Esophagus squamous epithelium (tissue), 4 donors: Measurements from ENCODE around the gene ORAI1.

Experiments
- POLR2A ChIP-seq, 4 donors: fragments of 450-650 bp; IDR thresholded peaks; one replicate each; pipeline ENCODE4 v1.6.1; 2017; ENCODE audit warnings: antibody characterized with exemption in 4 of 4, mild to moderate bottlenecking in 4 of 4, moderate library complexity in 3 of 4
- TF ChIP-seq, protein P1 (sequence below), 6 experiments: fragments of 450-650 bp in 4 of 6; fragments of 200-600 bp in 2 of 6; sonication (generic) in 2 of 6; IDR thresholded peaks; one replicate each; pipeline ENCODE4 v1.5.1; 2016 to 2019; ENCODE audit warnings: antibody characterized with exemption in 6 of 6, mild to moderate bottlenecking in 4 of 6, moderate library complexity in 4 of 6

DNA sequence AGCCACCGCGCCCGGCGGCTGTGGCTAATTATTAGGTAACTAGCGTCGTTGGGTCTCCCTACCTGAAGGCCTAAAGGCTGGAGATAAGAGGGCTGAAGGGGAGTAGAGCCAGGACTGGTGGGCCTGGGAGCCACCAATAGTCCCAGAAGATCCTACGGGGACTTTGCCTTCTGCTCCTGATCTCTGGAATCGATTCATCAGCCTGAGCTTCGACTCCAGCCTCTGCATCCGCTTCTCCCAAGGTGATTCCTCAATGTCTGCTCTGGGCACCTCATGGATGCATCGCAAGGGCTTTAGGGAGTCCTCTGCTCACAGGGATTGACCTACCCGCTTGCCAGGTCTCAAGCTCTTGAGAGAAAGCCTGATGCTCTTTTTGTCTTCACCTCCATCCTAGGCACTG lies 30.8 kb upstream of the ORAI1 start:
- TF ChIP-seq, protein P1, sequence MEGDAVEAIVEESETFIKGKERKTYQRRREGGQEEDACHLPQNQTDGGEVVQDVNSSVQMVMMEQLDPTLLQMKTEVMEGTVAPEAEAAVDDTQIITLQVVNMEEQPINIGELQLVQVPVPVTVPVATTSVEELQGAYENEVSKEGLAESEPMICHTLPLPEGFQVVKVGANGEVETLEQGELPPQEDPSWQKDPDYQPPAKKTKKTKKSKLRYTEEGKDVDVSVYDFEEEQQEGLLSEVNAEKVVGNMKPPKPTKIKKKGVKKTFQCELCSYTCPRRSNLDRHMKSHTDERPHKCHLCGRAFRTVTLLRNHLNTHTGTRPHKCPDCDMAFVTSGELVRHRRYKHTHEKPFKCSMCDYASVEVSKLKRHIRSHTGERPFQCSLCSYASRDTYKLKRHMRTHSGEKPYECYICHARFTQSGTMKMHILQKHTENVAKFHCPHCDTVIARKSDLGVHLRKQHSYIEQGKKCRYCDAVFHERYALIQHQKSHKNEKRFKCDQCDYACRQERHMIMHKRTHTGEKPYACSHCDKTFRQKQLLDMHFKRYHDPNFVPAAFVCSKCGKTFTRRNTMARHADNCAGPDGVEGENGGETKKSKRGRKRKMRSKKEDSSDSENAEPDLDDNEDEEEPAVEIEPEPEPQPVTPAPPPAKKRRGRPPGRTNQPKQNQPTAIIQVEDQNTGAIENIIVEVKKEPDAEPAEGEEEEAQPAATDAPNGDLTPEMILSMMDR (IDR thresholded peaks at IDR 0.05) = no peak
- TF ChIP-seq POLR2A (IDR thresholded peaks at IDR 0.05) = no peak
